PC-9 (cell line): ENCODE measurements around the gene TBX10. TPM values are rescaled to one million over a fixed set of nuclear protein-coding genes. Genes with fewer than 3 reads are reported as not detected.

Source experiments
- BruUV-seq: library from RNA; stranded (reverse); fragments of 400-500 nt; replicated peaks from 2 replicates; lab custom pipeline; 2021; lab: Mats Ljungman, UMichigan
- CTCF ChIA-PET: fragments of 300-600 bp; sonication (Branson Sonifier 250); formaldehyde crosslinking; loops from one replicate; lab custom pipeline; 2022; ENCODE audit warnings: antibody characterized with exemption; lab: Charles Lee
- POLR2A ChIA-PET: fragments of 300-600 bp; sonication (Branson Sonifier 250); formaldehyde crosslinking; loops from one replicate; lab custom pipeline; 2022; ENCODE audit warnings: antibody characterized with exemption; ENCODE audit not compliant: unreplicated experiment; lab: Charles Lee
- DNase-seq, 2 experiments: peaks; one replicate each; pipeline versions ENCODE4 v3.0.0 to v3.0.0-alpha.2; 2015 to 2022; ENCODE audit warnings: mixed read lengths in 1 of 2
- H2AFZ ChIP-seq: fragments of 200-600 bp; sonication (generic); 2 replicates; pipeline ENCODE4 v1.8.1; 2017; ENCODE audit warnings: antibody characterized with exemption
- H3F3A ChIP-seq: fragments of 200-600 bp; sonication (generic); 2 replicates; pipeline ENCODE4 v1.8.1; 2017; ENCODE audit warnings: antibody characterized with exemption, mild to moderate bottlenecking, low read depth; ENCODE audit not compliant: insufficient read depth
- H3K27ac ChIP-seq: fragments of 200-600 bp; sonication (generic); 2 replicates; pipeline ENCODE4 v1.6.1; 2016; ENCODE audit warnings: mixed run types
- H3K27me3 ChIP-seq: fragments of 200-600 bp; sonication (generic); 2 replicates; pipeline ENCODE4 v1.6.1; 2016; ENCODE audit warnings: low read depth, mixed run types; ENCODE audit not compliant: insufficient read depth
- H3K36me3 ChIP-seq: fragments of 200-600 bp; sonication (generic); 2 replicates; pipeline ENCODE4 v1.6.1; 2016; ENCODE audit warnings: low read depth, mixed run types
- H3K4me1 ChIP-seq: fragments of 200-600 bp; sonication (generic); replicated peaks from 2 replicates; pipeline ENCODE4 v1.6.1; 2016; ENCODE audit warnings: mixed run types; ENCODE audit not compliant: insufficient read depth
- H3K4me2 ChIP-seq: fragments of 200-600 bp; sonication (generic); 2 replicates; pipeline ENCODE4 v1.6.1; 2017; ENCODE audit warnings: mixed run types
- H3K4me3 ChIP-seq: fragments of 200-600 bp; sonication (generic); 2 replicates; pipeline ENCODE4 v1.6.1; 2016; ENCODE audit warnings: mixed run types
- H3K79me2 ChIP-seq: fragments of 200-600 bp; sonication (generic); 2 replicates; pipeline ENCODE4 v1.6.1; 2017; ENCODE audit warnings: low read depth, mixed run types
- H3K9me2 ChIP-seq: fragments of 200-600 bp; sonication (generic); 2 replicates; pipeline ENCODE4 v1.8.1; 2017; ENCODE audit warnings: mild to moderate bottlenecking; ENCODE audit not compliant: insufficient read depth
- H3K9me3 ChIP-seq: fragments of 200-600 bp; sonication (generic); 2 replicates; pipeline ENCODE4 v1.8.1; 2016; ENCODE audit warnings: low read depth; ENCODE audit not compliant: insufficient read depth
- H4K20me1 ChIP-seq: fragments of 200-600 bp; sonication (generic); 2 replicates; pipeline ENCODE4 v1.8.1; 2017; ENCODE audit not compliant: insufficient read depth
- CTCF ChIP-seq: fragments of 200-600 bp; sonication (generic); conservative IDR thresholded peaks from 2 replicates; pipeline ENCODE4 v1.6.1; 2017; ENCODE audit warnings: mixed run types, antibody characterized with exemption, mild to moderate bottlenecking, moderate library complexity
- EZH2 ChIP-seq: fragments of 200-600 bp; sonication (generic); IDR thresholded peaks from 2 replicates; pipeline ENCODE4 v1.8.0; 2017; ENCODE audit warnings: antibody characterized with exemption, low read depth
- intact Hi-C: fragments of 100-400 bp; cut with micrococcal nuclease; formaldehyde crosslinking; loops from one replicate; pipeline ENCODE4 v1.10.0; 2022; ENCODE audit not compliant: unreplicated experiment
- total RNA-seq: library from RNA; stranded (reverse); gene quantifications from 2 replicates; pipeline ENCODE4 v1.2.3, GENCODE V29; 2021

The TBX10 gene
- total RNA-seq, 1 experiment from 2014 or later = not detected

DNA sequence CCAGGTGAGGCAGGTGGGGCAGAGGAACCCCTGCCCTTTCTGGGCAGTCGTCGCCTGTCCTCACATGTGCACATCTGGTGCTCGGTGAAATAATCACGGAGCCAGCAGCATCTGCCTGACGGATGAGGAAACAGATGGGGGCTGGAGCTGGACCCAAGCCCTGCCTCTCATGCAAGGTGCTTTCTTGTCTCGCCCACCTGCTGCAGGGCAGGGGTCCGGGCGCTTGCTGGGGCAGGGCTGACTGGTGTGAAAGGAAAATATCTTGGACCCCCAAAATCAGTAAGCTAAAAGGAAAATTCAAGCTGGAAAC is 31.6 kb upstream of the TBX10 start:
- no peak overlapping the region for H3K4me2 ChIP-seq
- H3K4me1 ChIP-seq = peaks cover 34% of the 10 kb centered on the region
- no peak for DNase-seq
- ChIA-PET CTCF (no interaction called here), POLR2A (interaction anchor here (0.6 kb wide), 1 partner anchor 56 kb away, joined by 4 read pairs; no protein-coding TSS in a partner anchor)
- intact Hi-C loops = no loop called here
- no peak overlapping the region for H2AFZ ChIP-seq
- no peak overlapping the region for H3K27ac ChIP-seq
- no peak overlapping the region for H3K4me3 ChIP-seq
- H3K36me3 ChIP-seq = no peaks in the 10 kb centered on the region
- peaks cover 13% of the 10 kb centered on the region; the same call in 1 of the 2 replicates for H3K79me2 ChIP-seq
- H3F3A ChIP-seq = peaks cover 26% of the 10 kb centered on the region
- no TSS peak for BruUV-seq
- TF ChIP-seq CTCF = no peak
- no peak for TF ChIP-seq EZH2
- H4K20me1 ChIP-seq = no peaks in the 10 kb centered on the region
- no peaks in the 10 kb centered on the region for H3K27me3 ChIP-seq
- no peaks in the 10 kb centered on the region for H3K9me2 ChIP-seq
- H3K9me3 ChIP-seq = no peaks in the 10 kb centered on the region

DNA sequence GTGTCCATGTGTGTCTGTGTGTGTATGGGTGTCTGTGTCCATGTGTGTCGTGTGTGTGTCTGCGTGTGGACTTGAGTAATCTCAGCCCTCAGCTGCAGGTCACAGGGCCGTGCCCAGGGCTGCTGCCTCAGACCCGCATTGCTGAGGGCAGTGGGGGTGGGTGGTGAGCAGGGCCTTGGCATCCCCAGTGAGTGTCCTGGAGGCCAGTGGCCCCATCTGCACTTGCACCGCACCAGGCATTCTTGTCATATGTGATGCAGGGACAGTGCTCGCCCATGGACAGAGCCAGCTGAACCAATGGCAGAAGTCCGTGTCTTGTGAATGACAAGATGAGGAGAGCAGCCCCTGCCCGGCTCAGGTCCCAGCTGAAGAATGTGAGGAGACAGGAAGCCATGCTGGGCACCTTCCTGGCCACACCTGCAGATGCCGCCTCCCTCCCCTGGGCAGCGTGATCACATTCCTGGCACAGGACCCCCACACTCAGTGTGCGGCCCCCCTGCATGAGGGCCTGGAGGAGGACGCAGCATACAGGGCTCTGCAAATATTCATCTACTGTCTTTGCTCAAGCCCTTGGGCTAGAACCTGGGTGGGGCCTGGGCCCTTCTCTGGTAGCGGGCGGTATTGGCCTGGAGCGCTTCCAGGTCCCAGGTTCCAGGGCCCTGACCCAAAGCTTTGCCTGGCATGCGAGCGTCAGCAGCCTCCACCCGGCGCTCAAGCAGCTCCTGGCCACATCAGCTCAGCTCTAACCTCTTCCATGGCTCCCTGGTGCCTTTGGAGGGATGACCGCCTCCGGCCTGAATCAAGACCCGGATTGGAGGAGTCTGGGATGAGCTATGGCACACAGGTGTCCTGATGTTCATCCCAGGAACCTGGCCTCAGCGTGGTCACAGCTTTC is 31.0 kb upstream of the TBX10 start:
- Histone ChIP-seq H3K4me3 (no peak overlapping the region), H3K4me1 (peaks cover 35% of the 10 kb centered on the region), H3F3A (peaks cover 25% of the 10 kb centered on the region), H3K79me2 (peaks cover 13% of the 10 kb centered on the region; the same call in 1 of the 2 replicates), H3K27ac (no peak overlapping the region), H3K4me2 (no peak overlapping the region), H3K36me3 (no peaks in the 10 kb centered on the region), H3K9me2 (no peaks in the 10 kb centered on the region), H2AFZ (no peak overlapping the region), H3K9me3 (no peaks in the 10 kb centered on the region), H3K27me3 (no peaks in the 10 kb centered on the region), H4K20me1 (no peaks in the 10 kb centered on the region)
- ChIA-PET CTCF (no interaction called here), POLR2A (interaction anchor here (0.6 kb wide), 1 partner anchor 56 kb away, joined by 4 read pairs; no protein-coding TSS in a partner anchor)
- no peak for DNase-seq
- no peak for TF ChIP-seq CTCF
- no peak for TF ChIP-seq EZH2
- intact Hi-C loops = no loop called here
- BruUV-seq = no TSS peak

DNA sequence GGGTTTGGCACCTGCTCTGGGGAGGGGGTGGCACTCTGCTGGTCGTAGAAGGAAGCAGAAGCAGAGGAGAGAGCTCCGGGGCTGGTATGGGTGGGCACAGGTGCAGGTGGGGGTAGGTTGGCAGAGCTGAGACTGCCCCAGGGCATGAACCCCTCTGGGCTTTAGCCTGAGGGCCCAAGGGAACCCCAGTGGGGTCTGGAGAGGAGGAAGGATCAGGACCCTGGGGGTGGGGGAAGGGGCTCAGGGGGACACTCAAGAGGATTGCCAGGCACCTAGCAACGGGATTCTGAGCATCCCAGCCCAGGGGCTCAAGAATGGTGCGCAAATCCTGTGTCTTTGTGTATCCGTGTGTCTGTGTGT is 28.6 kb upstream of the TBX10 start:
- Histone ChIP-seq H3K4me1 (peaks cover 13% of the 10 kb centered on the region), H3K27me3 (no peaks in the 10 kb centered on the region), H2AFZ (no peak overlapping the region), H3K79me2 (peaks cover 2% of the 10 kb centered on the region; the same call in 1 of the 2 replicates), H3K36me3 (no peaks in the 10 kb centered on the region), H3K4me2 (no peak overlapping the region), H3K4me3 (no peak overlapping the region), H3F3A (peaks cover 6% of the 10 kb centered on the region; the same call in 1 of the 2 replicates), H3K9me2 (no peaks in the 10 kb centered on the region), H3K27ac (no peak overlapping the region), H3K9me3 (no peaks in the 10 kb centered on the region), H4K20me1 (no peaks in the 10 kb centered on the region)
- no peak for DNase-seq
- CTCF ChIA-PET = no interaction called here
- intact Hi-C loops = loop anchor here (10.0 kb wide), 1 partner anchor 127 kb away; no protein-coding TSS in a partner anchor
- POLR2A ChIA-PET = no interaction called here
- TF ChIP-seq CTCF (no peak), EZH2 (no peak)
- BruUV-seq = no TSS peak
